Endometrial microvascular endothelial cells (primary cell): ENCODE data around the gene ATOSB. TPM values are rescaled to one million over a fixed set of nuclear protein-coding genes. Genes with fewer than 3 reads are reported as not detected.

Source experiments
- in situ Hi-C: cut with HindIII; loops from 2 replicates; pipeline ENCODE4 v1.10.0; 2017; ENCODE audit warnings: low sequenced_read_pairs, low pct_unique_long_range_greater_than_20kb; ENCODE audit errors: inconsistent ontology term
- total RNA-seq: library from RNA; depleted of rRNA; stranded (reverse); fragments of >200 nt; gene quantifications from one replicate; pipeline ENCODE4 v1.2.3, GENCODE V29; 2015; ENCODE audit errors: inconsistent ontology term

ATOSB gene
- total RNA-seq, 1 donor from 2014 or later, result 34.6 TPM

DNA sequence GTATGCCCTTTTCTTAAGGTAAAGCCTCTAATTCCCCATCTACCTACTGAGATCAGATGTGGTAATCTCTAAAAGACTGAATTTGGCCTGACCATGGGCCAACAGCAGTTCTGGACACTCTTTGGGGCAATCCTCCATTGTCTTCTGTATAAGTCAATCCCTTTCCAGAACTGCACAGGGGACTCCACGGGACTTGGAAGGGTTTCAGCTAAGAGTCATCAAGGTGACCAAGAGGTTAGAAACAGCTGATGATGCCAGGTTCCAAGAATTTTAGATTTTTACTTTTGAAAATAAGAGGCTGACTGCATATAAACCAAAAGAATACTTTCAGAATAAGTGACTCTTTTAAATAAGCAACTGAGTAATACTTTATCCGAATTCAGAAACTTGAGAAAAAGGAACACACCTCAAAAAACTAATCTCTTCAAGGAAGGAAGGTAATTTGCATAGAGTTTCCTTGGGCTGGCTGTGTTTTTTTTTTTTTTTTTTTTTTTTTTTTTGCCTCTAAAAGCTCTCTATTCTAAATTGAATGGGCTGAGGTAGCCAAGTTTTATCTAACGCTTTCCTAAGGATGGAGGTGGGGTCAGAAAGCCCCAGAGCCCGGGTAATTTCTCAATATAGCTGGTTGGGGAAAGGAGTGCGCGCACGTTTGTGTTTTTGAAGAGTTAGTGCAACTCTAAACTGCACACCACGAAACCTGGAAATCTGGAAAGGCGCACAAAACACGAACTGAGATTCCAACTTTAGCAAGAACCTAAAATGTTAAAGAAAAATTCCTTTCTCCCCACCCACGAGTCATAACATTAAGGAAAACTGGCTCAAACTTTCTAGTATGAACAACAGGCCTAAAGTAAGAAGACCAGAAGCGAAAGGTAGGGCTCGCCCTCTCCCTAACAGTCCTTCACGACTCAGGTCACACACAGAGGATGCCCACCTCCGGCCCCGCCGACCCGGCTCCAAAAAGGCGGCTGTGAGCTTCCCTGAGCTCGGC, 44.5 kb downstream of the ATOSB start:
- in situ Hi-C loops, result no loop called here

GRCh38 chr9:35069020-35069419, 46.6 kb downstream of the ATOSB start:
- in situ Hi-C loops, result no loop called here

- in situ Hi-C loops, result no loop called here
Observed at GRCh38 chr9:35067056-35067455, 48.6 kb downstream of the ATOSB start.

DNA sequence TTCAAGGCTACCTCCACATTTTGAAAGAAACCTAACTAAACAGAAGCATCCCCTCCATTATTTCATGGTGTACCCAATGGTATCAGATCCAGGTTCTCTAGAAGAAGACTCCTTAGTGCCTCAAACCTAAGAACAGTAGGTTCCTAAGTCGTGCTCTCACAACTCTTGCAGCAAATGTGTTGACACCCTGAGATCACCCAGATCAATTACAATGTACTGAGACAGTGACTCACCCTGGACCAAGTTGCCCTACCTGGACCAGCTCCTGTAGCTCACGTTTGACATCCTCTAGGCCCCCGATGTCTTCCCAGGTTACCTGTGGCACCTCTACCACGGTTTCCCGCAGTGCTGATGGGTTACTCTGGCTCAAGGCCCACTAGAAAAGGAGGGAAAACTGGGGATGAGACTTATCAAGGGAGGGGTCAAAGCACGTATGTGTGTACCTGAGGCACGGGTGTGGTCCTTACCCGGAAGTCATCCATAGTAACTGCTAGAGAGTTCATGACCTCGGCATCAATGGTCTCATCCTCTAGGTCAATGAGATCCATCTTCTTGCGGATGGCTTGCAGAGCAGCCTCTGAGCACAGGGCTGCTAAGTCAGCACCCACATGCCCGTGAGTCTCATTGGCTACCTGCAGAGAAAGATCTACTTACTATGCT, 55.0 kb downstream of the ATOSB start:
- in situ Hi-C loops, result no loop called here

- in situ Hi-C loops, result no loop called here
Observed at GRCh38 chr9:35059438-35059837, 56.2 kb downstream of the ATOSB start.

GRCh38 chr9:35057271-35057620, 58.4 kb downstream of the ATOSB start:
- in situ Hi-C loops, result no loop called here

- in situ Hi-C loops, result no loop called here
Observed at GRCh38 chr9:35056571-35057270, 58.9 kb downstream of the ATOSB start.

DNA sequence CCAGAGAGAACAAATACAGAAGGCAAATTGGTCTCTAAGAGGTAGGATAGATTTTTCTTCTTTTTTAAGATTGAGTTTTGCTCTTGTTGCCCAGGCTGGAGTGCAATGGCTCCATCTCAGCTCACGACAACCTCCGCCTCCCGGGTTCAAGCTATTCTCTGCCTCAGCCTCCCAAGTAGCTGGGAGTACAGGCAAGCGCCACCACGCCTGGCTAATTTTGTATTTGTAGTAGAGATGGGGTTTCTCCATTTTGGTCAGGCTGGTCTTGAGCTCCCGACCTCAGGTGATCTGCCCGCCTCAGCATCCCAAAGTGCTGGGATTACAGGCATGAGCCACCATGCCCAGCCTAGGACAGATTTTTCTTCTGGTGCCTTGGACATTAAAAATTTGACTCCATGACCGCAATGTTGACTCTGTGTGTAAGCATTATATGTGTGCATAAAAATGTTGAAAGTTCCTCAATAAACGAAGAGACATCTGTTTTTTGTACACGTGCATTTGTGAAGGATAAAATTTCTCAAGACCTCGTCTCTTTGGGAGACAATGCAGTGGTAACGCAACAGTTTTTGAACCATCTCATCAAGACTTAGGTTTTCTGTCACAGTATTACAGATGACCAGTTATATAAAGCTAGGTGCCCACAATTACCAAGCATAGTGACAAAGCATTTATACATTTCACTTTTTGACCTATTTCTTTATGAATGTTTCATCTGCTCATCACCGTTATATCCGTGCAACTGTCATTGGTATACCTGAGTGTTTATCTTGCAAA, 60.6 kb downstream of the ATOSB start:
- in situ Hi-C loops, result no loop called here

DNA sequence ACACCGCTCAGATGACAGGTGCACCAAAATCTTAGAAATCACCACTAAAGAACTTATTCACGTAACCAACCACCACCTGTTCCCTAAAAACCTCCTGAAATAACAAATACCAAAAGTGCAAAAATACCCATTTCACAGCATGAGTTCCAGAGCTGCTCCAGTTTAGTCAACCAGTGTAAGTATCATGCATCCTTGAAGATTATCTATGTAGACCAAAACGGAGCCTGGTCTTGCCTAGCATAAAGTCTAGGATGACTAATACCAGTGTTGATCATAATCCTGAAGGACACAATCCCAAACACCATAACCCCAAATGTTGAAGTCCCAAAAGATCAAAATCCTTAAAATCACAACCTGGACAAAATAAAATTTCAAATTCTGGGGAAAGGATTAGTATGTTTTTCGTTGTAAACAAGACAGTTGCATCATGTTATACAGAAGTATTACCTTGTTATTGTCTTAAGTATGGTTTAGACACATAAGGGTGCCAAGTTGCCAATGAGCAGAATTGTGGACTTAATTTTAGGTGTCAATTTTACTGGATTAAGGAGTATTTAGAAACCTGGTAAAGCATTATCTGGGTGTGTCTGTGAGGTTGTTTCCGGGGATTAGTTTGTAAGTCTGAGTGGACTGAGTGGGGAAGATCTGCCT, 61.4 kb downstream of the ATOSB start:
- in situ Hi-C loops, result no loop called here

Other genes starting within 250 kb of the ATOSB start
- not detected for gene PHF24, start 157.6 kb downstream of the ATOSB start, total RNA-seq
- gene DNAJB5, start 126.1 kb downstream of the ATOSB start, total RNA-seq, result 8.8 TPM
- 424 TPM for gene VCP, start 43.2 kb downstream of the ATOSB start, total RNA-seq
- gene FANCG, start 35.9 kb downstream of the ATOSB start, total RNA-seq, result 22.2 TPM
- gene PIGO, start 19.3 kb downstream of the ATOSB start, total RNA-seq, result 18.3 TPM
- 223 TPM for gene STOML2, start 12.7 kb downstream of the ATOSB start, total RNA-seq
- gene UNC13B, start 46.1 kb upstream of the ATOSB start, total RNA-seq, result 38.5 TPM